Stomach (tissue), 9 donors: ENCODE data around the gene BOLA1. TPM values are rescaled to one million over a fixed set of nuclear protein-coding genes. Genes with fewer than 3 reads are reported as not detected.

Experiments used
- DNase-seq, 2 donors: peaks; one replicate each; pipeline versions ENCODE4 v3.0.0 to v3.0.0-alpha.2; 2013 to 2019
- H3K27ac ChIP-seq, 5 donors: fragments of 200-600 bp in 4 of 5; sonication (generic) in 4 of 5; one replicate each; pipeline ENCODE4 v1.5.1; 2013 to 2019; ENCODE audit warnings: mild to moderate bottlenecking in 1 of 5, moderate library complexity in 1 of 5
- H3K27me3 ChIP-seq, 3 donors: fragments of 200-600 bp; sonication (generic); one replicate each; pipeline ENCODE4 v1.5.1; 2017 to 2019; ENCODE audit warnings: mixed run types in 1 of 3
- H3K36me3 ChIP-seq, 4 donors: fragments of 200-600 bp; sonication (generic); 1 replicate in 3 of 4; 2 replicates in 1 of 4; pipeline ENCODE4 v1.5.1; 2016 to 2019
- H3K4me1 ChIP-seq, 4 donors: fragments of 200-600 bp; sonication (generic); one replicate each; pipeline ENCODE4 v1.5.1; 2016 to 2019
- H3K4me3 ChIP-seq, 4 donors: fragments of 200-600 bp; sonication (generic) in 3 of 4; one replicate each; pipeline ENCODE4 v1.5.1; 2016 to 2019; ENCODE audit warnings: mild to moderate bottlenecking in 1 of 4
- H3K9me3 ChIP-seq, 4 donors: fragments of 200-600 bp; sonication (generic); one replicate each; pipeline ENCODE4 v1.5.1; 2016 to 2019
- CTCF ChIP-seq, 7 experiments: fragments of 450-650 bp in 4 of 7; fragments of 200-600 bp in 3 of 7; sonication (generic) in 3 of 7; IDR thresholded peaks; one replicate each; pipeline ENCODE4 v1.5.1; 2016 to 2019; ENCODE audit warnings: antibody characterized with exemption in 7 of 7, control low read depth in 2 of 7, mild to moderate bottlenecking in 1 of 7
- EP300 ChIP-seq: sonication (generic); formaldehyde crosslinking; IDR thresholded peaks from one replicate; pipeline ENCODE4 v1.6.1; 2017; ENCODE audit warnings: antibody characterized with exemption
- POLR2A ChIP-seq, 4 donors: fragments of 450-650 bp; IDR thresholded peaks; one replicate each; pipeline ENCODE4 v1.6.1; 2016; ENCODE audit warnings: antibody characterized with exemption in 4 of 4, control low read depth in 2 of 4, mild to moderate bottlenecking in 1 of 4, moderate library complexity in 1 of 4
- POLR2AphosphoS5 ChIP-seq, 3 donors: sonication (generic); formaldehyde crosslinking; IDR thresholded peaks; one replicate each; pipeline ENCODE4 v1.6.1; 2016; ENCODE audit warnings: antibody characterized with exemption in 3 of 3
- WGBS, 5 donors: extraction: QIAGEN DNeasy Blood & Tissue Kit in 3 of 5; methylation state at CpG; one replicate each; pipeline versions ENCODE4 v1.1.5 to v1.1.7; 2013 to 2018; 5-methylcytosine and 5-hydroxymethylcytosine counted together
- intact Hi-C: fragments of 100-400 bp; cut with DNase I; formaldehyde crosslinking; loops from one replicate; pipeline ENCODE4 v1.15.1; 2023; ENCODE audit warnings: low total_unique reads
- polyA plus RNA-seq, 3 donors: library from polyadenylated mRNA; stranded (reverse); fragments of 200-250 nt; gene quantifications; one replicate each; pipeline ENCODE4 v1.2.3, GENCODE V29; 2013
- total RNA-seq, 5 donors: library from RNA; depleted of rRNA; stranded (reverse); fragments of >200 nt; gene quantifications; one replicate each; pipeline versions ENCODE4 v1.1.0 to v1.2.3, GENCODE V29; 2014 to 2016
- donor health status: healthy with polysubstance abuse.
- donor health status: Bipolar disorder and iron deficiency.
- donor health status: healthy.

BOLA1 gene
- total and polyA plus RNA-seq, 8 donors, result 2.9 to 48.7 (median 24.4) TPM

GRCh38 chr1:149914545-149914944 is 15.2 kb downstream of the BOLA1 start:
- DNase-seq, result no peak
- Histone ChIP-seq H3K4me3 (no peak overlapping the region), H3K9me3 (no peaks in the 10 kb centered on the region), H3K4me1 (peaks cover 9 to 27% (median 17%) of the 10 kb centered on the region in 4 donors), H3K36me3 (peaks cover 0 to 8% (median 5%) of the 10 kb centered on the region in 4 donors), H3K27ac (no peak overlapping the region), H3K27me3 (peaks cover 0 to 21% (median 15%) of the 10 kb centered on the region in 3 donors)
- WGBS, 5 donors, result 78 to 89% (median 78%) methylated on average over 1 of the region's 1 CpG
- TF ChIP-seq POLR2AphosphoS5 (IDR thresholded peaks at IDR 0.05) (no peak), EP300 (no peak), POLR2A (IDR thresholded peaks at IDR 0.05) (no peak), CTCF (IDR thresholded peaks at IDR 0.05) (no peak)
- intact Hi-C loops, result no loop called here

- Histone ChIP-seq H3K9me3 (no peaks in the 10 kb centered on the region), H3K27me3 (peaks cover 0 to 21% (median 15%) of the 10 kb centered on the region in 3 donors), H3K27ac (peak overlapping the region in 1 of 5 donors; percentile 8), H3K36me3 (peaks cover 0 to 8% (median 5%) of the 10 kb centered on the region in 4 donors), H3K4me1 (peaks cover 9 to 27% (median 17%) of the 10 kb centered on the region in 4 donors), H3K4me3 (no peak overlapping the region)
- 79 to 89% (median 83%) methylated on average over 11 of the region's 11 CpGs for WGBS, 5 donors
- intact Hi-C loops, result no loop called here
- no peak for DNase-seq
- no peak for TF ChIP-seq CTCF (IDR thresholded peaks at IDR 0.05)
Measured at GRCh38 chr1:149915429-149916192, 16.2 kb downstream of the BOLA1 start.

- Histone ChIP-seq H3K27ac (peak overlapping the region in 2 of 5 donors; percentile 8 to 18), H3K4me1 (peaks cover 9 to 27% (median 17%) of the 10 kb centered on the region in 4 donors), H3K36me3 (peaks cover 0 to 10% (median 6%) of the 10 kb centered on the region in 4 donors), H3K4me3 (peak overlapping the region; percentile 46 to 49 (median 47)), H3K9me3 (no peaks in the 10 kb centered on the region), H3K27me3 (peaks cover 0 to 21% (median 15%) of the 10 kb centered on the region in 3 donors)
- WGBS, 5 donors, result 14 to 55% (median 19%) methylated on average over 1 to 9 of the region's 9 CpGs
- peak in 1 of 2 donors; percentile 21 for DNase-seq
- intact Hi-C loops, result no loop called here
- TF ChIP-seq EP300 (no peak), POLR2A (IDR thresholded peaks at IDR 0.05) (no peak), CTCF (IDR thresholded peaks at IDR 0.05) (no peak), POLR2AphosphoS5 (IDR thresholded peaks at IDR 0.05) (no peak)
Measured at GRCh38 chr1:149916193-149916897, 17.0 kb downstream of the BOLA1 start.

GRCh38 chr1:149916898-149917252 is 17.5 kb downstream of the BOLA1 start:
- H3K36me3 ChIP-seq, result peaks cover 0 to 10% (median 9%) of the 10 kb centered on the region in 4 donors
- peaks cover 0 to 21% (median 15%) of the 10 kb centered on the region in 3 donors for H3K27me3 ChIP-seq
- DNase-seq, result peak in 1 of 2 donors; percentile 12
- TF ChIP-seq EP300 (no peak), POLR2A (IDR thresholded peaks at IDR 0.05) (no peak), CTCF (IDR thresholded peaks at IDR 0.05) (no peak), POLR2AphosphoS5 (IDR thresholded peaks at IDR 0.05) (no peak)
- peak overlapping the region; percentile 46 to 49 (median 47) for H3K4me3 ChIP-seq
- intact Hi-C loops, result no loop called here
- H3K27ac ChIP-seq, result peak overlapping the region in 1 of 5 donors; percentile 18
- 8 to 15% (median 13%) methylated on average over 10 of the region's 10 CpGs for WGBS, 5 donors
- peaks cover 9 to 27% (median 17%) of the 10 kb centered on the region in 4 donors for H3K4me1 ChIP-seq
- no peaks in the 10 kb centered on the region for H3K9me3 ChIP-seq
